Gastroesophageal sphincter (tissue), 4 donors: ENCODE data around the gene PTPRD. TPM values are rescaled to one million over a fixed set of nuclear protein-coding genes. Genes with fewer than 3 reads are reported as not detected.

Experiments used
- ATAC-seq: fragments of 150-250 bp; one replicate; pipeline ENCODE4 v1.9.1; 2016; ENCODE audit warnings: mild to moderate bottlenecking, moderate library complexity
- H3K27ac ChIP-seq, 4 donors: fragments of 200-600 bp; sonication (generic) in 3 of 4; 1 replicate in 3 of 4; 2 replicates in 1 of 4; pipeline ENCODE4 v1.5.1; 2016 to 2019
- H3K27me3 ChIP-seq: fragments of 200-600 bp; sonication (generic); one replicate; pipeline ENCODE4 v1.5.1; 2019
- H3K36me3 ChIP-seq, 2 donors: fragments of 200-600 bp; sonication (generic); one replicate each; pipeline ENCODE4 v1.5.1; 2019; ENCODE audit warnings: control low read depth in 1 of 2
- H3K4me1 ChIP-seq, 3 donors: fragments of 200-600 bp; sonication (generic); 1 replicate in 2 of 3; 2 replicates in 1 of 3; pipeline ENCODE4 v1.5.1; 2016 to 2019; ENCODE audit warnings: control low read depth in 2 of 3
- H3K4me3 ChIP-seq, 2 donors: fragments of 200-600 bp; sonication (generic); one replicate each; pipeline ENCODE4 v1.5.1; 2019; ENCODE audit warnings: mild to moderate bottlenecking in 1 of 2, moderate library complexity in 1 of 2
- H3K9me3 ChIP-seq, 3 donors: fragments of 200-600 bp; sonication (generic); one replicate each; pipeline ENCODE4 v1.5.1; 2017 to 2019; ENCODE audit warnings: control low read depth in 2 of 3
- EP300 ChIP-seq: sonication (generic); formaldehyde crosslinking; IDR thresholded peaks from one replicate; pipeline ENCODE4 v1.6.1; 2017; ENCODE audit warnings: antibody characterized with exemption, mild to moderate bottlenecking
- POLR2A ChIP-seq, 2 donors: fragments of 450-650 bp; IDR thresholded peaks; one replicate each; pipeline ENCODE4 v1.6.1; 2017; ENCODE audit warnings: antibody characterized with exemption in 2 of 2, mild to moderate bottlenecking in 2 of 2, moderate library complexity in 1 of 2
- POLR2AphosphoS5 ChIP-seq: sonication (generic); formaldehyde crosslinking; IDR thresholded peaks from one replicate; pipeline ENCODE4 v1.6.1; 2017; ENCODE audit warnings: antibody characterized with exemption
- WGBS, 2 donors: methylation state at CpG; one replicate each; pipeline ENCODE4 v1.1.5; 2018; ENCODE audit warnings: low coverage in 1 of 2; 5-methylcytosine and 5-hydroxymethylcytosine counted together
- total RNA-seq, 4 donors: library from RNA; depleted of rRNA; stranded (reverse); fragments of >200 nt; gene quantifications; one replicate each; pipeline ENCODE4 v1.1.0, GENCODE V29; 2016
- TF ChIP-seq, protein P1 (sequence below), 4 experiments: fragments of 200-600 bp in 2 of 4; fragments of 450-650 bp in 2 of 4; sonication (generic) in 1 of 4; IDR thresholded peaks; one replicate each; pipeline ENCODE4 v1.5.1; 2017 to 2019; ENCODE audit warnings: antibody characterized with exemption in 4 of 4, mild to moderate bottlenecking in 2 of 4, moderate library complexity in 2 of 4

The PTPRD gene
- total RNA-seq, 4 donors from 2014 or later, result 3.5 to 53.9 (median 15.8) TPM

DNA sequence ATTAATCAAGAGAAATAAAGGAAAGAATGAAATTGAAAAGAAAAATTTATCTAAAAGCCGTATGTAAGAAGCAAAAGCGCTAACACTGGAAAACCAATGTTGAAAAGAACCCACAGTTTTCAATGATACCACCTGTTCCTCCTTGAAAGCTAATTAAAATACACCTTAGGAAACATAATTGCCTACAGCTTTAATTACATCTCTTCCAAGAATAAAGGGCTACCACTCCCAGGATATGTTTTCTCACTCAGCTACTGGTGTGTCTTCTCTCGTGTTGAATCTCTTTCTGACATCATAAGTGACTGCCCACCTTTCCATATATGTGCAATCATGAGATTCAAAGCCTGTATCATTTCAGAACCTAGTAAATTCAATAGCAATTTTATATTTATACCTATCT is 1932.6 kb downstream of the PTPRD start:
- WGBS, 2 donors, result 82 to 94% methylated on average over 3 of the region's 3 CpGs
- TF ChIP-seq POLR2AphosphoS5 (no peak), POLR2A (IDR thresholded peaks at IDR 0.05) (no peak), EP300 (no peak)
- TF ChIP-seq, protein P1, sequence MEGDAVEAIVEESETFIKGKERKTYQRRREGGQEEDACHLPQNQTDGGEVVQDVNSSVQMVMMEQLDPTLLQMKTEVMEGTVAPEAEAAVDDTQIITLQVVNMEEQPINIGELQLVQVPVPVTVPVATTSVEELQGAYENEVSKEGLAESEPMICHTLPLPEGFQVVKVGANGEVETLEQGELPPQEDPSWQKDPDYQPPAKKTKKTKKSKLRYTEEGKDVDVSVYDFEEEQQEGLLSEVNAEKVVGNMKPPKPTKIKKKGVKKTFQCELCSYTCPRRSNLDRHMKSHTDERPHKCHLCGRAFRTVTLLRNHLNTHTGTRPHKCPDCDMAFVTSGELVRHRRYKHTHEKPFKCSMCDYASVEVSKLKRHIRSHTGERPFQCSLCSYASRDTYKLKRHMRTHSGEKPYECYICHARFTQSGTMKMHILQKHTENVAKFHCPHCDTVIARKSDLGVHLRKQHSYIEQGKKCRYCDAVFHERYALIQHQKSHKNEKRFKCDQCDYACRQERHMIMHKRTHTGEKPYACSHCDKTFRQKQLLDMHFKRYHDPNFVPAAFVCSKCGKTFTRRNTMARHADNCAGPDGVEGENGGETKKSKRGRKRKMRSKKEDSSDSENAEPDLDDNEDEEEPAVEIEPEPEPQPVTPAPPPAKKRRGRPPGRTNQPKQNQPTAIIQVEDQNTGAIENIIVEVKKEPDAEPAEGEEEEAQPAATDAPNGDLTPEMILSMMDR (IDR thresholded peaks at IDR 0.05), result no peak
- no peak for ATAC-seq

DNA sequence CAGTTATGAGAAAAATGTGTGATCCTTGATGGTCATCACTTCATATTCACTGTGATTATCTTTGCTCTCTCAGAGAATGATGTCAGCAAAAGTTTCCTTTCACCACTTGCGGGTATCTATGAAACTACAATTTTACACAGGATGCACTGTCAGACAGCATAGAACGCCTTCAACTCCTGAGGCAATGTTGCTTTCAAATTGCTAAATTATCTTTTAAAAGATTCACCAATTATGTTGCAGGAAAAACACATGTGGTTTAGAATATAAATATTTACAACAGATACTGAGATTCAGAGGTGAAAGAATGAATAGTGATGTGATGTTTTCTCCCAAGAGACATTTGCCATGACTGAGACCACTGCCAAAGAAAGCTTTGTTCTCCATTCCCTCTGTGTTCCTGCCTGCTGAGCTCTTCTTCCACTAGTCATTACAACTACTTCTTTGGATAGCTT is 1933.4 kb downstream of the PTPRD start:
- Histone ChIP-seq H3K4me1 (no peaks in the 10 kb centered on the region), H3K27me3 (no peaks in the 10 kb centered on the region), H3K36me3 (no peaks in the 10 kb centered on the region), H3K4me3 (no peak overlapping the region), H3K9me3 (no peaks in the 10 kb centered on the region), H3K27ac (no peak overlapping the region)
- no peak for ATAC-seq
- no peak for TF ChIP-seq EP300
- TF ChIP-seq POLR2A (IDR thresholded peaks at IDR 0.05), result no peak
- TF ChIP-seq, protein P1 (IDR thresholded peaks at IDR 0.05), result no peak
- TF ChIP-seq POLR2AphosphoS5, result no peak
- 38 to 77% methylated on average over 2 of the region's 2 CpGs for WGBS, 2 donors

More for the DNA sequence above, 1932.6 kb downstream of the PTPRD start:
- H3K9me3 ChIP-seq, result no peaks in the 10 kb centered on the region
- H3K36me3 ChIP-seq, result no peaks in the 10 kb centered on the region
- H3K4me1 ChIP-seq, result no peaks in the 10 kb centered on the region
- H3K27ac ChIP-seq, result no peak overlapping the region
- H3K27me3 ChIP-seq, result no peaks in the 10 kb centered on the region
- H3K4me3 ChIP-seq, result no peak overlapping the region

DNA sequence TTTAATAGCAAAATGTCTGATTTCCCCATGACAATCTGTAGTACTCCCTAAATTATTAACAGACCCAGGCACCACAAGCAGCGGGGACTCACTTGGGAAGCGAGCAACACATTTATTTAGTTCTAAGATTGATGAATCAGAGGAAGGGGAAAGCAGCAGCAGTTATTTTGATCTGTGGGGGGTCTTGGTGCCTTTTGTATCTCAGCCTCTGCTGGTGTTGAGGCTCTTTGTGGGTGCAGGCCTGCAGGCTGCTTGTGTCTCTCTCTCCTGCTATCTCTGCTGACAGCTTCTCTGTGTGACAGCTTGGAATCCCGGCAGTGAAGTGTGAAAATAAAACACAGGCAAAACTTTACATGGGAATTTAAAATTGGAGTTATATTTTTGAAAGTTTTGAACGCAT is 1935.1 kb downstream of the PTPRD start:
- Histone ChIP-seq H3K4me1 (no peaks in the 10 kb centered on the region), H3K27me3 (no peaks in the 10 kb centered on the region), H3K36me3 (no peaks in the 10 kb centered on the region), H3K27ac (no peak overlapping the region), H3K9me3 (no peaks in the 10 kb centered on the region), H3K4me3 (no peak overlapping the region)
- ATAC-seq, result no peak
- WGBS, 2 donors, result 71 to 100% methylated on average over 1 to 4 of the region's 4 CpGs
- TF ChIP-seq POLR2AphosphoS5, result no peak
- TF ChIP-seq, protein P1 (IDR thresholded peaks at IDR 0.05), result no peak
- no peak for TF ChIP-seq EP300
- TF ChIP-seq POLR2A (IDR thresholded peaks at IDR 0.05), result no peak

DNA sequence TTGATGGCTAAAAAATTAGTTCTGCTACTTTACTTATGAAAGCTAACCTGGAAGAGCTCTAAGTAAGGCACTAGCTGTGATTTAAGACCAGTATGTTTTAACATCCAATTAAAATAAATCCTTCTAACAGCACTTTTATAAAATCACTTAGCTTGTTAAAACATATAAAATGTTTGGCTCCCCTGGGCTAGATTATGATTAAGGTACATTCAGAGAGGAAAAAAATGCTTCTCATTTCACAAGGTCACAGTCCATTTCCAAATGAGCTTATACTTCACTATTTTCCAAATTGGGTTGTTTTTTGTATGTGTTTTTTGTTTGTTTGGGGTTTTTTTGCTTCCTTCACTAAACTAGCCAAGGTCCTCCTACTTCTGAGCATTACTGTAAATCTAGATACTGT is 1938.3 kb downstream of the PTPRD start:
- no peaks in the 10 kb centered on the region for H3K27me3 ChIP-seq
- TF ChIP-seq, protein P1 (IDR thresholded peaks at IDR 0.05), result no peak
- TF ChIP-seq POLR2AphosphoS5, result no peak
- no peak for TF ChIP-seq POLR2A (IDR thresholded peaks at IDR 0.05)
- TF ChIP-seq EP300, result no peak
- no peaks in the 10 kb centered on the region for H3K9me3 ChIP-seq
- no peak for ATAC-seq
- no peaks in the 10 kb centered on the region for H3K4me1 ChIP-seq
- H3K27ac ChIP-seq, result no peak overlapping the region
- H3K36me3 ChIP-seq, result no peaks in the 10 kb centered on the region
- no peak overlapping the region for H3K4me3 ChIP-seq

DNA sequence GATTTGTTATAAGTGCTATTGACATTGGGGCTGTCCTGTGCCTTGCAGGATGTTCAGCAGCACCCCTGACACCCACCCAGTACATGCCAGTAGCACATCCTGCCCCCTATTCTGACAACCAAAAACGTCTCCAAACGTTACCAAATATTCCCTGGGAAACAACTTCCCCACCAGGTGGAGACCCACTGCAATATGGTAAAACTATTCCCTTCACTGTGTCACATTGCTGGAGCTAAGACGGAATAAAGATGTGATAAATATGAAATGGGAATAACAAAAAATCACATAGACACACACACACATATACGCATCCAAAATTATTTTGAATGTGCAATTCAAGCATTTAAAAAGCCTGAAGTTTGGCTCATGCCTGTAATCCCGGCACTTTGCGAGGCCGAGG is 1939.0 kb downstream of the PTPRD start:
- no peak overlapping the region for H3K4me3 ChIP-seq
- no peaks in the 10 kb centered on the region for H3K9me3 ChIP-seq
- WGBS, 2 donors, result 63 to 70% methylated on average over 4 to 5 of the region's 7 CpGs
- H3K27me3 ChIP-seq, result no peaks in the 10 kb centered on the region
- no peaks in the 10 kb centered on the region for H3K4me1 ChIP-seq
- no peak overlapping the region for H3K27ac ChIP-seq
- no peak for ATAC-seq
- H3K36me3 ChIP-seq, result no peaks in the 10 kb centered on the region
- TF ChIP-seq POLR2AphosphoS5 (no peak), EP300 (no peak), POLR2A (IDR thresholded peaks at IDR 0.05) (no peak)
- TF ChIP-seq, protein P1 (IDR thresholded peaks at IDR 0.05), result no peak
